ENCODE data around the gene SLC4A1AP. TPM values are rescaled to one million over a fixed set of nuclear protein-coding genes. Genes with fewer than 3 reads are reported as not detected.

SLC4A1AP gene
- total and polyA plus RNA-seq, 12 donors, result 13.0 to 41.1 (median 22.3) TPM

- DNase-seq, result peak in 1 of 7 donors; percentile 15
- Histone ChIP-seq H3K4me1 (replicated peaks in 1 of 2) (peaks cover 8 to 17% of the 10 kb centered on the region in 2 donors), H3K27ac (no peak overlapping the region), H3K36me3 (replicated peaks in 1 of 2) (no peaks in the 10 kb centered on the region), H3K4me3 (no peak overlapping the region), H3K27me3 (no peaks in the 10 kb centered on the region), H3K9me3 (replicated peaks in 1 of 3) (no peaks in the 10 kb centered on the region)
- intact Hi-C loops (cut with DNase I), result no loop called here
- 71 to 100% (median 89%) methylated on average over 1 of the region's 1 CpG for WGBS, 4 donors
- TF ChIP-seq, protein P1, sequence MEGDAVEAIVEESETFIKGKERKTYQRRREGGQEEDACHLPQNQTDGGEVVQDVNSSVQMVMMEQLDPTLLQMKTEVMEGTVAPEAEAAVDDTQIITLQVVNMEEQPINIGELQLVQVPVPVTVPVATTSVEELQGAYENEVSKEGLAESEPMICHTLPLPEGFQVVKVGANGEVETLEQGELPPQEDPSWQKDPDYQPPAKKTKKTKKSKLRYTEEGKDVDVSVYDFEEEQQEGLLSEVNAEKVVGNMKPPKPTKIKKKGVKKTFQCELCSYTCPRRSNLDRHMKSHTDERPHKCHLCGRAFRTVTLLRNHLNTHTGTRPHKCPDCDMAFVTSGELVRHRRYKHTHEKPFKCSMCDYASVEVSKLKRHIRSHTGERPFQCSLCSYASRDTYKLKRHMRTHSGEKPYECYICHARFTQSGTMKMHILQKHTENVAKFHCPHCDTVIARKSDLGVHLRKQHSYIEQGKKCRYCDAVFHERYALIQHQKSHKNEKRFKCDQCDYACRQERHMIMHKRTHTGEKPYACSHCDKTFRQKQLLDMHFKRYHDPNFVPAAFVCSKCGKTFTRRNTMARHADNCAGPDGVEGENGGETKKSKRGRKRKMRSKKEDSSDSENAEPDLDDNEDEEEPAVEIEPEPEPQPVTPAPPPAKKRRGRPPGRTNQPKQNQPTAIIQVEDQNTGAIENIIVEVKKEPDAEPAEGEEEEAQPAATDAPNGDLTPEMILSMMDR (IDR thresholded peaks at IDR 0.05), result no peak
- TF ChIP-seq POLR2A (IDR thresholded peaks at IDR 0.05), result no peak
Measured at GRCh38 chr2:27712522-27712921, 48.8 kb downstream of the SLC4A1AP start.

GRCh38 chr2:27713201-27713600 is 49.5 kb downstream of the SLC4A1AP start:
- Histone ChIP-seq H3K4me3 (no peak overlapping the region), H3K27me3 (no peaks in the 10 kb centered on the region), H3K4me1 (replicated peaks in 1 of 2) (peaks cover 5 to 11% of the 10 kb centered on the region in 2 donors), H3K36me3 (replicated peaks in 1 of 2) (no peaks in the 10 kb centered on the region), H3K9me3 (replicated peaks in 1 of 3) (no peaks in the 10 kb centered on the region), H3K27ac (no peak overlapping the region)
- DNase-seq, result peak in 1 of 7 donors; percentile 30
- TF ChIP-seq POLR2A (IDR thresholded peaks at IDR 0.05), result no peak
- TF ChIP-seq, protein P1 (IDR thresholded peaks at IDR 0.05), result no peak
- intact Hi-C loops (cut with DNase I), result no loop called here
- 90 to 97% (median 93%) methylated on average over 5 of the region's 5 CpGs for WGBS, 4 donors

DNA sequence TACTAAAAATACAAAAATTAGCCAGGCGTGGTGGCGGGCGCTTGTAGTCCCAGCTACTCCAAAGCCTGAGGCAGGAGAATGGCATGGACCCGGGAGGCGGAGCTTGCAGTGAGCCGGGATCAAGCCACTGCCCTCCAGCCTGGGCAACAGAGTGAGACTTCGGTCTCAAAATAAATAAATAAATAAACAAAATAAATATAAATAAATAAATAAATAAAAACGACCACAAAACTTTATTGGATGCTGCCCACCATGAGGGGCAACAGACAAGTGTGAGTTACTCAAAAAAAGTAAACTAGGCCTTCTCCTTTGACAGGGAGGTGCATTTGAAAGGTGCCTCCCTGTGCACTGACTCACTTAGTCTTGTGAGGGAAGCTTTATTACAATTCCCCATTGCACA is 50.4 kb downstream of the SLC4A1AP start:
- Histone ChIP-seq H3K36me3 (replicated peaks in 1 of 2) (no peaks in the 10 kb centered on the region), H3K27ac (no peak overlapping the region), H3K4me3 (no peak overlapping the region), H3K27me3 (no peaks in the 10 kb centered on the region), H3K4me1 (replicated peaks in 1 of 2) (peaks cover 5 to 11% of the 10 kb centered on the region in 2 donors), H3K9me3 (replicated peaks in 1 of 3) (no peaks in the 10 kb centered on the region)
- DNase-seq, result peak in 1 of 7 donors; percentile 47
- TF ChIP-seq POLR2A (IDR thresholded peaks at IDR 0.05), result no peak
- TF ChIP-seq, protein P1 (IDR thresholded peaks at IDR 0.05), result no peak
- WGBS, 4 donors, result 94 to 96% (median 94%) methylated on average over 8 of the region's 8 CpGs
- intact Hi-C loops (cut with DNase I), result no loop called here

- Histone ChIP-seq H3K36me3 (replicated peaks in 1 of 2) (no peaks in the 10 kb centered on the region), H3K9me3 (replicated peaks in 1 of 3) (no peaks in the 10 kb centered on the region), H3K4me1 (replicated peaks in 1 of 2) (peaks cover 5 to 11% of the 10 kb centered on the region in 2 donors), H3K27me3 (no peaks in the 10 kb centered on the region), H3K27ac (peak overlapping the region in 3 of 5 donors; percentile 31 to 85 (median 70)), H3K4me3 (peak overlapping the region in 2 of 4 donors; percentile 29 to 77)
- TF ChIP-seq, protein P1 (IDR thresholded peaks at IDR 0.05), result no peak
- TF ChIP-seq POLR2A (IDR thresholded peaks at IDR 0.05), result no peak
- intact Hi-C loops (cut with DNase I), result no loop called here
- peak in 2 of 7 donors; percentile 12 to 58 for DNase-seq
- WGBS, 4 donors, result 64 to 77% (median 68%) methylated on average over 18 to 19 of the region's 19 CpGs
Measured at GRCh38 chr2:27714851-27715291, 51.2 kb downstream of the SLC4A1AP start.

Measured in adrenal gland (tissue), 12 donors.